WERI-Rb-1 (cell line): ENCODE measurements around the gene COL18A1.

Source experiments
- DNase-seq: peaks from one replicate; pipeline ENCODE4 v3.0.0-alpha.2; 2020
- H3K27ac ChIP-seq: fragments of 250-450 bp; sonication (Bioruptor Pico); 2 replicates; pipeline ENCODE4 v1.5.1; 2020; ENCODE audit warnings: mild to moderate bottlenecking, moderate library complexity
- H3K27me3 ChIP-seq: fragments of 250-450 bp; sonication (Bioruptor Pico); 2 replicates; pipeline ENCODE4 v1.5.1; 2021; ENCODE audit warnings: mild to moderate bottlenecking, low read depth, moderate library complexity; ENCODE audit not compliant: insufficient read depth, severe bottlenecking
- H3K36me3 ChIP-seq: fragments of 250-450 bp; sonication (Bioruptor Pico); 2 replicates; pipeline ENCODE4 v1.5.1; 2020; ENCODE audit warnings: mild to moderate bottlenecking, moderate library complexity
- H3K4me3 ChIP-seq: 2 replicates; pipeline ENCODE4 v1.5.1; 2011; ENCODE audit warnings: low read depth, mild to moderate bottlenecking, control low read depth, low read length
- H3K9me3 ChIP-seq: fragments of 250-450 bp; sonication (Bioruptor Pico); 2 replicates; pipeline ENCODE4 v1.5.1; 2021; ENCODE audit warnings: mild to moderate bottlenecking, moderate library complexity; ENCODE audit not compliant: severe bottlenecking
- CTCF ChIP-seq: IDR thresholded peaks from 2 replicates; pipeline ENCODE4 v1.5.1; 2011; ENCODE audit warnings: low read depth, mild to moderate bottlenecking, control low read depth, inconsistent platforms, low read length

COL18A1 gene

GRCh38 chr21:45555557-45556301 lies 150.8 kb downstream of the COL18A1 start:
- H3K27me3 ChIP-seq, result no peaks in the 10 kb centered on the region
- H3K4me3 ChIP-seq, result peak overlapping the region; percentile 46
- DNase-seq, result peak; percentile 98
- H3K27ac ChIP-seq, result peak overlapping the region; percentile 88
- H3K9me3 ChIP-seq, result no peaks in the 10 kb centered on the region
- H3K36me3 ChIP-seq, result no peaks in the 10 kb centered on the region
- TF ChIP-seq CTCF, result peak; percentile 99

GRCh38 chr21:45556302-45556644 lies 151.3 kb downstream of the COL18A1 start:
- Histone ChIP-seq H3K9me3 (no peaks in the 10 kb centered on the region), H3K27ac (peak overlapping the region; percentile 88), H3K36me3 (no peaks in the 10 kb centered on the region), H3K27me3 (no peaks in the 10 kb centered on the region), H3K4me3 (peak overlapping the region; percentile 16)
- DNase-seq, result no peak
- TF ChIP-seq CTCF, result no peak

- no peak for TF ChIP-seq CTCF
Observed at GRCh38 chr21:45556645-45557615, 152.0 kb downstream of the COL18A1 start.

GRCh38 chr21:45557616-45558043 lies 152.7 kb downstream of the COL18A1 start:
- no peak for DNase-seq
- Histone ChIP-seq H3K36me3 (no peaks in the 10 kb centered on the region), H3K27ac (no peak overlapping the region), H3K27me3 (no peaks in the 10 kb centered on the region), H3K9me3 (peaks cover 1% of the 10 kb centered on the region), H3K4me3 (no peak overlapping the region)
- TF ChIP-seq CTCF, result no peak

More at GRCh38 chr21:45556645-45557615, 152.0 kb downstream of the COL18A1 start:
- Histone ChIP-seq H3K36me3 (no peaks in the 10 kb centered on the region), H3K27me3 (no peaks in the 10 kb centered on the region), H3K9me3 (no peaks in the 10 kb centered on the region), H3K4me3 (no peak overlapping the region), H3K27ac (no peak overlapping the region)
- peak; percentile 22 for DNase-seq

DNA sequence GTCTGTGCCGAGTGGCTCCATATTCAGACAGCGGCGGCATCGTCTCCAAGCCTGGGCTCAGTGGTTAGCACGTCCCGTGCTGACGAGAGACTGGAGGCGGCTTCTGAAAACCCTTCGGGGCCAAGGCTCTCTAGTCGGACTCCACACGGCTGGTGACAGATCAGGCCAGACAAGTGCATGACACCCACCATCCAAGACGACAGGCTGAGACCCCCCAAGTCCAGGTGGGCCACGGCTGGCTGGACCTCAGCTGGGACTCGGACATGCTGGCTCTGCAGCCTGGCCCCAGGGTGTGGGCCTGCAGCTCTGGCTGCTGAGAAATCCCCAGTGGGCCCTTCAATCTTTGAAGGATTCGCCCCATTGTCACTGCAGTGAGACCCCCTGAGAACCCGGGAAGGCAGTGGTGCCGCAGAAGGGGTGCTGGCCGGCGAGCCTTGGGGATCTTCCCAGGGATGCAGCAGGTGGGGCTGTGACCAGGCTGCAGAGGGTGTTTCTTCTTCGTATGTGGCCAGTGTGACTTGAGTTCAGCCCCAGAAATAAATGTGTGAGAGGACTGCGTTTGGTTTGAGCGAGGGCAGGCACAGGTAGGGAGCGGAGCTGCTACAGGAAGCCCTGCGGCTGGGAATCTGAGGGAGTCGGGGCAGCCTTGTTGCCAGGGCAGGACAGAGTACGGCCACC lies 153.2 kb downstream of the COL18A1 start:
- no peak for DNase-seq
- H3K27me3 ChIP-seq, result no peaks in the 10 kb centered on the region
- no peak overlapping the region for H3K4me3 ChIP-seq
- TF ChIP-seq CTCF, result no peak
- H3K9me3 ChIP-seq, result peaks cover 5% of the 10 kb centered on the region
- no peaks in the 10 kb centered on the region for H3K36me3 ChIP-seq
- no peak overlapping the region for H3K27ac ChIP-seq
